Measurements from ENCODE around the gene HSPA12B. TPM values are rescaled to one million over a fixed set of nuclear protein-coding genes. Genes with fewer than 3 reads are reported as not detected.
A peak's percentile ranks its signal among the peaks of the same experiment; 100 is the strongest.

HSPA12B gene
- total and polyA plus RNA-seq, 2 of the 13 experiments (the other 11 are each of a cell fraction or from before 2014, with no cell fraction given): 0.01 TPM; not detected in 1

DNA sequence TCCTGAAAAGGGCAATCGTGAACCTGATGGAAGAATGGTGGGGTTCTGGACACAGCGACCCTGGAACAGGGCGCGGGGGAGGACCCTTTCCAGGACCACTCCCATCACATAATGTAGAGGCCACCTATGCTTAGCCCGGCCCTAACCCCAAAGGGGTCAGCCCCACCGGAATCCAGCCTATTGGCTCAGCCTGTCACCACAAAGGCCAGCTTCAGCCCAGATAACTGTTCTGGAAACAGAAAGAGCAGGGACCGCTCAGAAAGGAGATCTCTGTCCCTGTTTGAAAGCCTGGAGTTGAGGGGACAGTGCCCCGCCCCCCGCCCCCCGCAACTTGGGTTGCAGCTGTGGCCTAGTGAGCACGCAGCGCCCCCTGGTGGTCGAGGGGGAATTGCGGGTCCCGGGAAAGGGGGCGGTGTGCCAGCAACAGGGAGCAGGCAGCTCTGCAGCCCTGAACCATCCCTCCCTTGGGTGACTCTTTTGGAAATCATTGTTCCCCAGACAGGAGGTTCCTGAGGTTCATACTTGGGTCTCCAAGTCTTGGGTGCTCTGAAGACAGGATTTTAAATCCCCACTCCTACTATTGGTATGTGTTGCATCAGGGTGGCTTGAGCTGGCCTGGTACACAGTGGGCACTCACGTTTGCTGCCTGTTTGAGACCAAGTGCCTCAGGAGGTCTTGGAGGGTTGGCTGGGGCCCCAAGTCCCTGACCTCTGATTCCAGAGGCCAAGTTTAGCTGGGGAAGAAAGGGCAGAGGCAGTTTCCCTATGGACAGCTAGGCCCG is 21.6 kb upstream of the HSPA12B start (continued):
- TF ChIP-seq RFXANK (CRISPR knock-in tag; IDR thresholded peaks at IDR 0.05) (no peak), TBP (CRISPR knock-in tag; IDR thresholded peaks at IDR 0.05) (no peak), ZFX (CRISPR knock-in tag; IDR thresholded peaks at IDR 0.05; ENCODE audit: low read depth) (peak; percentile 55; the same call in 1 of the 2 replicates), ZNF331 (CRISPR knock-in tag; IDR thresholded peaks at IDR 0.05) (peak; percentile 77), ZKSCAN8 (CRISPR knock-in tag; IDR thresholded peaks at IDR 0.05; ENCODE audit: borderline replicate concordance) (no peak), TMF1 (CRISPR knock-in tag; IDR thresholded peaks at IDR 0.05; ENCODE audit: low read depth) (0 out of 2 replicates have a peak, but pooled peaks have one; percentile 33), BORCS8-MEF2B (CRISPR knock-in tag; IDR thresholded peaks at IDR 0.05) (0 out of 2 replicates have a peak, but pooled peaks have one; percentile 35), ATF7-NPFF (CRISPR knock-in tag; IDR thresholded peaks at IDR 0.05; ENCODE audit: low read depth) (no peak), IRF2 (CRISPR knock-in tag; IDR thresholded peaks at IDR 0.05) (no peak; the same call in 1 of the 2 replicates), ZNF17 (CRISPR knock-in tag; IDR thresholded peaks at IDR 0.05) (peak; percentile 40; the same call in 1 of the 2 replicates), SMAD9 (CRISPR knock-in tag; IDR thresholded peaks at IDR 0.05) (no peak), CC2D1A (CRISPR knock-in tag; IDR thresholded peaks at IDR 0.05) (no peak), KMT2B (CRISPR knock-in tag; IDR thresholded peaks at IDR 0.05) (no peak), ZNF788 (CRISPR knock-in tag; IDR thresholded peaks at IDR 0.05; ENCODE audit: borderline replicate concordance) (no peak), ZNF251 (CRISPR knock-in tag; IDR thresholded peaks at IDR 0.05) (no peak), CCAR2 (optimal IDR thresholded peaks at IDR 0.05; ENCODE audit: low read depth, low read length) (no peak), ZNF7 (CRISPR knock-in tag; IDR thresholded peaks at IDR 0.05) (no peak), MED13 (CRISPR knock-in tag; IDR thresholded peaks at IDR 0.05) (no peak), FOXM1 (CRISPR knock-in tag; IDR thresholded peaks at IDR 0.05) (no peak), CERS6 (CRISPR knock-in tag; IDR thresholded peaks at IDR 0.05) (no peak), TOE1 (CRISPR knock-in tag; IDR thresholded peaks at IDR 0.05) (no peak)
- TF ChIP-seq, protein P1, sequence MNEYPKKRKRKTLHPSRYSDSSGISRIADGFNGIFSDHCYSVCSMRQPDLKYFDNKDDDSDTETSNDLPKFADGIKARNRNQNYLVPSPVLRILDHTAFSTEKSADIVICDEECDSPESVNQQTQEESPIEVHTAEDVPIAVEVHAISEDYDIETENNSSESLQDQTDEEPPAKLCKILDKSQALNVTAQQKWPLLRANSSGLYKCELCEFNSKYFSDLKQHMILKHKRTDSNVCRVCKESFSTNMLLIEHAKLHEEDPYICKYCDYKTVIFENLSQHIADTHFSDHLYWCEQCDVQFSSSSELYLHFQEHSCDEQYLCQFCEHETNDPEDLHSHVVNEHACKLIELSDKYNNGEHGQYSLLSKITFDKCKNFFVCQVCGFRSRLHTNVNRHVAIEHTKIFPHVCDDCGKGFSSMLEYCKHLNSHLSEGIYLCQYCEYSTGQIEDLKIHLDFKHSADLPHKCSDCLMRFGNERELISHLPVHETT (CRISPR knock-in tag; conservative IDR thresholded peaks at IDR 0.05): 0 out of 2 replicates have a peak, but pooled peaks have one; percentile 38
- TF ChIP-seq, protein P2, sequence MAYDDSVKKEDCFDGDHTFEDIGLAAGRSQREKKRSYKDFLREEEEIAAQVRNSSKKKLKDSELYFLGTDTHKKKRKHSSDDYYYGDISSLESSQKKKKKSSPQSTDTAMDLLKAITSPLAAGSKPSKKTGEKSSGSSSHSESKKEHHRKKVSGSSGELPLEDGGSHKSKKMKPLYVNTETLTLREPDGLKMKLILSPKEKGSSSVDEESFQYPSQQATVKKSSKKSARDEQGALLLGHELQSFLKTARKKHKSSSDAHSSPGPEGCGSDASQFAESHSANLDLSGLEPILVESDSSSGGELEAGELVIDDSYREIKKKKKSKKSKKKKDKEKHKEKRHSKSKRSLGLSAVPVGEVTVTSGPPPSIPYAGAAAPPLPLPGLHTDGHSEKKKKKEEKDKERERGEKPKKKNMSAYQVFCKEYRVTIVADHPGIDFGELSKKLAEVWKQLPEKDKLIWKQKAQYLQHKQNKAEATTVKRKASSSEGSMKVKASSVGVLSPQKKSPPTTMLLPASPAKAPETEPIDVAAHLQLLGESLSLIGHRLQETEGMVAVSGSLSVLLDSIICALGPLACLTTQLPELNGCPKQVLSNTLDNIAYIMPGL (CRISPR knock-in tag; IDR thresholded peaks at IDR 0.05; ENCODE audit: borderline replicate concordance in 1 of 2, low read depth in 1 of 2): peak; percentile 49 to 64; a peak in 2 of 4 replicates
- TF ChIP-seq, protein P3, sequence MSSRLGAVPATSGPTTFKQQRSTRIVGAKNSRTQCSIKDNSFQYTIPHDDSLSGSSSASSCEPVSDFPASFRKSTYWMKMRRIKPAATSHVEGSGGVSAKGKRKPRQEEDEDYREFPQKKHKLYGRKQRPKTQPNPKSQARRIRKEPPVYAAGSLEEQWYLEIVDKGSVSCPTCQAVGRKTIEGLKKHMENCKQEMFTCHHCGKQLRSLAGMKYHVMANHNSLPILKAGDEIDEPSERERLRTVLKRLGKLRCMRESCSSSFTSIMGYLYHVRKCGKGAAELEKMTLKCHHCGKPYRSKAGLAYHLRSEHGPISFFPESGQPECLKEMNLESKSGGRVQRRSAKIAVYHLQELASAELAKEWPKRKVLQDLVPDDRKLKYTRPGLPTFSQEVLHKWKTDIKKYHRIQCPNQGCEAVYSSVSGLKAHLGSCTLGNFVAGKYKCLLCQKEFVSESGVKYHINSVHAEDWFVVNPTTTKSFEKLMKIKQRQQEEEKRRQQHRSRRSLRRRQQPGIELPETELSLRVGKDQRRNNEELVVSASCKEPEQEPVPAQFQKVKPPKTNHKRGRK (CRISPR knock-in tag; IDR thresholded peaks at IDR 0.05): no peak
- TF ChIP-seq, protein P4, sequence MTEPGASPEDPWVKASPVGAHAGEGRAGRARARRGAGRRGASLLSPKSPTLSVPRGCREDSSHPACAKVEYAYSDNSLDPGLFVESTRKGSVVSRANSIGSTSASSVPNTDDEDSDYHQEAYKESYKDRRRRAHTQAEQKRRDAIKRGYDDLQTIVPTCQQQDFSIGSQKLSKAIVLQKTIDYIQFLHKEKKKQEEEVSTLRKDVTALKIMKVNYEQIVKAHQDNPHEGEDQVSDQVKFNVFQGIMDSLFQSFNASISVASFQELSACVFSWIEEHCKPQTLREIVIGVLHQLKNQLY (CRISPR knock-in tag; IDR thresholded peaks at IDR 0.05): no peak

Data from HepG2 (cell line).